ENCODE data around the gene CFL2. TPM values are rescaled to one million over a fixed set of nuclear protein-coding genes. Genes with fewer than 3 reads are reported as not detected.

Gene CFL2
- polyA plus RNA-seq, 1 of the 3 experiments (the other 2 are of a cell fraction) = 48.1 TPM

GRCh38 chr14:34678735-34679134 lies 35.7 kb downstream of the CFL2 start (continued):
- TF ChIP-seq CTCF (IDR thresholded peaks at IDR 0.05) = no peak

GRCh38 chr14:34678306-34678705 lies 36.1 kb downstream of the CFL2 start:
- CTCF ChIA-PET = interaction anchor here (3.7 kb wide), 1 partner anchor 44 kb away, joined by 19 read pairs; no protein-coding TSS in a partner anchor
- no peak overlapping the region for H3K4me3 ChIP-seq (ENCODE audit: low read depth in 2 of 2, low read length in 1 of 2)

More at GRCh38 chr14:34678306-34678705, 36.1 kb downstream of the CFL2 start:
- no peaks in the 10 kb centered on the region for H3K9me2 ChIP-seq
- peaks cover under 1% of the 10 kb centered on the region for H3F3A ChIP-seq (replicated peaks; ENCODE audit: insufficient read depth)
- H4K20me1 ChIP-seq (ENCODE audit: insufficient read depth) = no peaks in the 10 kb centered on the region
- POLR2A ChIA-PET = no interaction called here
- TF ChIP-seq FOXM1 (IDR thresholded peaks at IDR 0.05; ENCODE audit: low read depth) (no peak), USF2 (IDR thresholded peaks at IDR 0.05; ENCODE audit: borderline replicate concordance, low read depth, low read length) (no peak), TCF12 (IDR thresholded peaks at IDR 0.05) (no peak), SIN3A (IDR thresholded peaks at IDR 0.05; ENCODE audit: borderline replicate concordance, low read depth, low read length) (no peak), EZH2phosphoT487 (IDR thresholded peaks at IDR 0.05; ENCODE audit: borderline replicate concordance, low read depth) (no peak), TAF1 (IDR thresholded peaks at IDR 0.05; ENCODE audit: borderline replicate concordance, low read depth, low read length) (no peak), FOSL2 (IDR thresholded peaks at IDR 0.05; ENCODE audit: borderline replicate concordance, low read depth) (no peak), MEF2A (IDR thresholded peaks at IDR 0.05; ENCODE audit: borderline replicate concordance, low read depth) (no peak), POLR2AphosphoS5 (IDR thresholded peaks at IDR 0.05; ENCODE audit: low read depth, low read length) (no peak), REST (IDR thresholded peaks at IDR 0.05; ENCODE audit: low read depth, low read length) (no peak), RFX5 (IDR thresholded peaks at IDR 0.05; ENCODE audit: low read length) (no peak)
- H2AFZ ChIP-seq (ENCODE audit: low read depth) = peak overlapping the region; percentile 45
- H3K9ac ChIP-seq = no peak overlapping the region
- H3K36me3 ChIP-seq (replicated peaks in 1 of 2; ENCODE audit: control insufficient read depth in 1 of 2, insufficient read depth in 2 of 2, low read length in 1 of 2) = no peaks in the 10 kb centered on the region
- H3K79me2 ChIP-seq (ENCODE audit: insufficient read depth) = no peaks in the 10 kb centered on the region
- peak overlapping the region in 1 of 2 experiments; percentile 39; a peak in 2 of 4 replicates for H3K27ac ChIP-seq (ENCODE audit: low read depth in 2 of 2, low read length in 1 of 2)
- WGBS (ENCODE audit: low lambda C conversion rate) = 80% methylated on average over 7 of the region's 7 CpGs
- peaks cover 3 to 15% of the 10 kb centered on the region in 2 experiments; a peak in 2 of 4 replicates for H3K4me1 ChIP-seq (ENCODE audit: control insufficient read depth in 1 of 2, insufficient read depth in 2 of 2, low read depth in 1 of 2, low read length in 1 of 2)
- no peak for DNase-seq
- 0 out of 2 replicates have a peak overlapping the region, but pooled peaks have one; percentile 34 for H3K4me2 ChIP-seq
- H3K9me3 ChIP-seq = no peaks in the 10 kb centered on the region
- H3K27me3 ChIP-seq (ENCODE audit: insufficient read depth) = no peaks in the 10 kb centered on the region
